GM21515 (cell line): ENCODE data around the gene ZNF436.

Experiments used
- ATAC-seq: cut with Tn5 transposase; IDR thresholded peaks from one replicate; pipeline ENCODE4 v1.9.1; 2021; ENCODE audit not compliant: unreplicated experiment

The ZNF436 gene

DNA sequence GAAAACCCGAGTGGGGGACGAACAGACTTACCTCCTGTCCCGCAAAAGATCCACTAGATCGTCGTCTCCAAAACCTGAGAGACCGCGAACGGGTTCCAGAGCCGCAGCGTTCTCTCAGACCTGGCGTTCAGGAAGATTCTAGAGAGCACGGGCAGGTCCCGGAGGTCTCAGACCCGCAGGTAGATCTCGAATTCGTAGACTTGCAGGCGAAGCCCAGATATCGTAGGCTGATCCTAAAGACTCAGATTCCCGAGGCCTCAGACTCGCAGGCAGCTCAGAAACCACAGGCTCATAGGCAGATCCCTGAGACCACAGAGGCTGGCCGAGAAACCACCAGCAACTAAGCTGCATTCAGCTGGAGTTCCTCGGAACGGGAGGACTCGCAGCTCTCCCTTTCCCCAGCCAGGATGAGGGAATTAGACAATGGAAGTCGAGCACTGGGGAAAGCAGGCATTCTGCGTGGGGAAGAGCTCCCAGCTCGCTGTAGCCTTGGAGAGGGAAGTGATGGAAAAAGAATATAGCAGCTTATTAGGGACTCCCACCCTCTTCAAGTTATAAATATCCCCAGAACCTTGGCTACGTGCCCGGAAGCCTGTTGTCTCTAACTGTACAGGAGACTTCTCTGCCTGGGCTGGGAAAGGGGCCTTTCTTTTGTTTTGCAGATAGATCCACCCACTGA, at the start of gene ZNF436:
Gene ZNF436 (minus strand): TSS at position 502 of the 679 bp plus-strand sequence. CDS start 1,831 bp downstream, outside the sequence.
- ATAC-seq, result no peak

GRCh38 chr1:23419180-23419579, 49.5 kb upstream of the ZNF436 start:
- ATAC-seq, result no peak

DNA sequence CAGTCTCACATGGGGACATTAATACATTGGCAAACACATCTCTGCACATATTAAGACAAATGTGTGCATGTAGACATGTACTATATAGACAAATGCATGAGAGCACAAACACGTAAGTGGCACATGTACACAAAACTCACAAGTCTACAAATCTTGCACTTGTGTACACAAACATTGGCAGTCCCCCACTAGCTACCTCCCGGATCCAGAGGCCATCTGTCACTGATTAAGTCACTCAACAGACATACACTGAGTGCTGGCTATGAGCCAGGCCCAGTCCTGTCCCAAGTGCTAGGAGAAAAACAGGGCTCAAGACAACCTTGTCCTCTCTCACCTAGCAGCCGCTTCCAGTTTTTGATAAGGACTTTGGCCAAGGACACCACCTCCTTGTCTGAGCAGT, 47.9 kb upstream of the ZNF436 start:
- ATAC-seq, result no peak

- ATAC-seq, result no peak
These were observed 47.3 kb upstream of the ZNF436 start for GRCh38 chr1:23416964-23417363.

DNA sequence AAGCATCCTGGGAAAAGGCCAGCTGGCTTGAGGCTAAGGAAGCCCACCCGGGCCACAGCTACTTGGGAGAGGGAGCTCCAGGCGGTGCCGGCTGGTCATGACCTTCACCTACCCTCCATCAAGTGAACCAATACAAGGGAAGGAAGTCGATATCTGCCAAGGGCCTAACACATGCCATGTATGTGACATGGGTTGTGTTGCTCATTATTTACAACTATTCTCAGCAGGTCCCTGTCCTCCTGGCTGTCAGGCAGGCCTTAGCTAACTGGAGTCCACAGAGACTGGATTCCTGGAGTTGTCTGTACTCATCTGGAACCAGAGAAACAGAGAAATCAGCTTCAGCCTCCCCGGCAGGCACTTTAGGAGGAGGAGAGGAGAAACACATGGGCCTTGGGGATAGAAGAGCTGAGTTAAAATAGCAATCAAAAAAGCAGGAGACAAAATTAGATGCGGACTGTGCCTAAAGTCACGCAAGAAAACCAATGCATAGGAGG, 39.2 kb upstream of the ZNF436 start:
- no peak for ATAC-seq

GRCh38 chr1:23407016-23407630, 37.5 kb upstream of the ZNF436 start:
- no peak for ATAC-seq

DNA sequence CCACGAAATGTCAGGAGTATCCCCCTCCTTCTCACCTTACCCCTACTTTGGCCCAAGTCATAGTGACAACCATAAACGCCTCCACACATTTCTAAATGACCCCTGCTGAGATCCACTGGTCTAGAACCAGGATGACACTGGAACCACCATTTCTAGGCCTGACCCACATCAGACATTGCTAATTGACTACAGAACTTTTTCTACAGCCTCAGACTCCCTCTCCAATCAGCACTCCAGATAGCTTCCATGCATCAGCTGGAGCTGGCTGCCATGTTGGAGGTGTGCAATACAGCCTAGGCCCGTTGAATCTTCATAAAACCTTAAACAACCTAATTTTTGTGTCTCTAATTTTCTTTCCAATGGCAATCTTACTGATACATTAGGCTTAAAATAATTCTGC, 36.3 kb upstream of the ZNF436 start:
- no peak for ATAC-seq

GRCh38 chr1:23403735-23404486, 34.3 kb upstream of the ZNF436 start:
- ATAC-seq, result no peak

GRCh38 chr1:23403355-23403734, 33.7 kb upstream of the ZNF436 start:
- no peak for ATAC-seq

GRCh38 chr1:23403038-23403336, 33.4 kb upstream of the ZNF436 start:
- ATAC-seq, result no peak

DNA sequence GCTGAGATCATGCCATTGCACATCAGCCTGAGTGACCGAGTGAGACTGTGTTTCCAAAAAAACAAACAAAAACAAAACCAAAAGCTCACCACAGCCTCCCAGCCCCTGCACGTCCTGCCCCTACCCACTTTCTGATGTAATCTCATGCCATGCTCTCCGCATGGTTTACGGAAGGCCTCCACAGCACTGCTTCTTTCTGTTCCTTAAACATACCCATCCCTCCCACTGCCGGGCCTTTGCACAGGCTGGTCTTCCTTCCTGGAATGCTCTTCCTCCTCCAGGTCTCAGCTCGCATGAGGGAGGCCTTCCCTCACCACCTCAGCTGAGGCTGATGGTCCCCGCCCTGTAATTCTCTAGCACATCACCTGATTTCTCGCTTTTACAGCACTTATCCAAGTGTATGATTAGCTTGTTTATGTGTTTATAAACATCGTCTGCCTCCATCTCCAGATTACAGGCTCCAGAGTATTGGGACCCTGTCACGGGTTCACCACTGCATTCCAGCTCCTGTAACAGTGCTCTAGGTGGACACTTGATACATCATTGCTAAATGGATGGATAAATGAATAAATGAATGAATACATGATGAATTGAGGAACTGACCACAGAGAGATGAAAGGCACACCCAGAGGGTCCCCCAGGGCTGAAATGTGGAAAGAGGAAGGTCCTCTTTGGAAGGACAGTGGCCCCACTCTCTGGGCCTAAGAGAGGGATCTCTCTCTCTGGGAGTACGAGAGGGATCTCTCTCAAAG, 32.8 kb upstream of the ZNF436 start:
- no peak for ATAC-seq

GRCh38 chr1:23401313-23401712, 31.7 kb upstream of the ZNF436 start:
- ATAC-seq, result no peak

DNA sequence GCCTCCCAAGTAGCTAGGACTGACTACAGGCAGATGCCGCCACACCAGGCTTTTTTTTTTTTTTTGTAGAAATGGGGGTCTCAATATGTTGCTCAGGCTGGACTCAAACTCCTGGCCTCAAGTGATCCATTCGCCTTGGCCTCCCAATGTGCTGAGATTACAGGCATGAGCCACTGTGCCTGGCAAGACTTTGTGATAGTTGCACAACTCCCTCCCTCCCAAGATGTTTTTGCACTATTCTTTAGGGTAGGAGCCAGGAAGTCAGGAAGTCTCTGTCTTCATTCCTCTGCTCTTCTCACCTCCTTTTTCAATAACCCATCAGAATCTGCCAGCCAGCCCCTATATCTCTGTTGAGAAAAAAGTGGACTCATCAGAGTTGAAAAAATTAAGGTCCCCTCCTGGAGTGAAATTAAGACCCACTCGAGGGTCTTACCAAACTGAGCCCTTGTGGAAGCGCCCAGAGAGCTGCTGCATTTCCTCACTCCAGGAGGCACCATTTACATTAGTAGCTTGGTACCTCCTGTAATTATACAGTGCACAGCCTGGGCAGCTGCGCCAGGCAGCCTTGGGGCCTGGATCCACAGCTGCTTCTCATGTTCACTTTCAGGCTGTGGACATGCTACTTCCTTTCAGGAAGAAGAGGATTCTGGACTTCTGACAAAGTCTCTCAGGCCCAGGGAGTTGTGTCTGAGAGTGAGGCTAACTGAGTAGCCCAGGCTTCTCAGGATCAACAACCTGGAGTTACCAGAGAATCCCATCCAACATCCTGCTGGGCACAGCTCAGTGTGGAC, 30.9 kb upstream of the ZNF436 start:
- ATAC-seq, result no peak

DNA sequence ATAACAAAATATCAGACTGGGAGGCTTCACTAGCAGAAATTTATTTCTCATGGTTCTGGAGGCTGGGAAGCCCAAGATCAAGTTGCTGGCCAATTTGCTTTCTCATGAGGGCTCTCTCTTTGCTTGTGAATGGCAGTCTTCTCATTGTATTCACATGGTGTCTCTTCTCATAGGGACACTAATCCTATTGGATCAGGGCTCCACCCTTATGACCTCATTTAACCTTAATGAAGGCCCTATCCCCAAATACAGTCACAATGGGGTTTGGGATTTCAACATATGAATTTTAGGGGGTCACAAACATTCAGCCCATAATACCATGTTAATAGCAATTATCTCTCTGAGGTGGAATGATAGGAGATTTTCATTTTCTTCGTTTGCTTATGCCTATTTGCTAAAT, 29.6 kb upstream of the ZNF436 start:
- no peak for ATAC-seq

- no peak for ATAC-seq
These were observed 28.3 kb upstream of the ZNF436 start for GRCh38 chr1:23397908-23398307.

DNA sequence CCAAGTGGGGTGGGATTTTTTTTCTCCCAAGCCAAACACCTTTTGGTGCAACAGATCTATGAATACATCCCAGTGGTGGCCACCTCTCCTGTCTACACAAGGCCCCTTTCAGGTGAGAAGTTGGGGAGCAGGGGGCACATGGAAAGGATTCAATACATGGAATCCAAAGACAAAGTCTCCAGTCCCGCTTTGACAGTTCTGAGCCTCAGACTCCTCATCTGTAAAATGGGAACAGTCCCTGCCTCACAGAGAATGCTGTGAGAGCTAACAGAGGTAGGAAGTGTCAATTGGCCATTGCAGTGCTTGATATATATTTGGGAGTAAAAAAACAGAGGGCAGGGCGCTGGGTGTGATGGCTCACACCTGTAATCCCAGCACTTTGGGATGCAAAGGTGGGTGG, 26.7 kb upstream of the ZNF436 start:
- no peak for ATAC-seq

- no peak for ATAC-seq
These were observed 26.2 kb upstream of the ZNF436 start for GRCh38 chr1:23395849-23396248.

DNA sequence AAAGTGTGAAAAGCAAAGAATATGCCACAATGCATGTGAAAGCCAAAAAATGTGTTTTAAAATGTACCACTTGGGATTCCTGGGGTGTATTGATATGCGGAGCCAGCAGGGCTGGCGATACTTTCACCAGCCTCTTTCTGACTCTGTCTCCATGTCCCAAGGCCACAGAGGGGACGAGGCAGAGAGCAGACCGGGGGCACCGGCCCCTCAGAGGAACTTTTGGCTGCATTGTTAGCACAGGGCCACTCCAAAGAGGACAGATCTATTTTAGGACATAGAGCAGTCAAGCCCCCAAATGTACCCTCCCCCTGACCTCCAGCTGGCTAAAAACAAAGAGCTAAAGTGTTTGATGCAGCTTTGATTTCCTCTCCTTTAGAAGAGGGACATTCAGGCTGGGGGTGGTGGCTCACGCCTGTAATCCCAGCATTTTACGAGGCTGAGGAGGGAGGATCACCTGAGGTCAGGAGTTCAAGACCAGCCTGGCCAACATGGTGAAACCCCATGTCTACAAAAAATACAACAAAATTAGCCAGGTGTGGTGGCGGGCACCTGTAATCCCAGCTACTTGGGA, 25.6 kb upstream of the ZNF436 start:
- ATAC-seq, result no peak

DNA sequence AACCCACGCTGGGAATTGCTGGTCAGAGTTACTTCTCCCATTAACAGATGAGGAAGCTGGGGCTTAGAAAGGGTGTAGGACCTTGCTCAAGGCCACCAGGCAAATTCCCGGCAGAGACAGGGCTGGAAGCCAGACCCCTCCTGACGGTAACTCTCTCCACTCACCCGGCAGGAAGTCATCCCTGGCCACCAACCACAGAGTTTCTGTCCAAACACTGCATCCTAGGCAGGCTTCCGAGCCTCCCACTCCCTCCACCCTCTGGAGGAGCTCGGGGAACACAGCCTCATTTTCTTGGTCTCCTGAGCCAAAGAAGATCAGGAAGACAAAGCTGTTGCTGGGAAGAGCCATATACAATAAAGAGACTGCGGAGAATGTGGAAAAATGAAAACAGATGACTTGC, 25.0 kb upstream of the ZNF436 start:
- ATAC-seq, result no peak

DNA sequence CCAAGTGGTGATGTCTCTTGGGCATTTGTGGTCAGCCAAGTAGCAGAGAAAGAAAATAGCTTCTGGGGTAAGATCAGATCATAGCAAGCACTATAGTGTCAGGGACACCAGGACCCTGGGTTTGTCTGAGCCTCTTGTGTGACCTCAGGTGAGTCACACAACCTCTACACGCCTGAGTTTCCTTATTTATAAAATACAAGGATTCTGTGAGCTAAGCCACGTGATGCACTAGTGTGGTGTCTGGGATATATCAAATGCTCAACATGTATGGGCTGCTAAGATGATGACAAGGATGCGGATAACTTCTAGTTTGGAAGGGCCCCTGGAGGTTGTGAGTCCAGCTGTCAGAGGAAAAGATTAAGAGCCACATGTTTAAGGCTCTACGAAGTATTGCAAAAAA, 24.5 kb upstream of the ZNF436 start:
- no peak for ATAC-seq
